CD4-positive, CD25-positive, alpha-beta regulatory T cell (primary cell): ENCODE data around the gene ACYP2. TPM values are rescaled to one million over a fixed set of nuclear protein-coding genes. Genes with fewer than 3 reads are reported as not detected.

Source experiments
- ATAC-seq, 2 donors: fragments of 150-1000 bp; cut with Tn5 transposase; one replicate each; pipeline ENCODE4 v1.10.0; 2021; ENCODE audit warnings: low read depth in 2 of 2, moderate number of reproducible peaks in 2 of 2, moderate library complexity in 1 of 2
- DNase-seq, 3 donors: peaks; one replicate each; pipeline versions ENCODE4 v3.0.0 to v3.0.0-alpha.2; 2012 to 2022; ENCODE audit warnings: mixed read lengths in 1 of 3
- H3K27ac ChIP-seq: one replicate; pipeline ENCODE4 v1.7.0; 2013; ENCODE audit warnings: mild to moderate bottlenecking, low read length; ENCODE audit not compliant: insufficient read depth, poor library complexity, severe bottlenecking
- H3K27me3 ChIP-seq: one replicate; pipeline ENCODE4 v1.7.0; 2013; ENCODE audit warnings: low read length; ENCODE audit not compliant: control insufficient read depth, insufficient read depth
- H3K36me3 ChIP-seq: one replicate; pipeline ENCODE4 v1.7.0; 2013; ENCODE audit warnings: mild to moderate bottlenecking, low read length, moderate library complexity; ENCODE audit not compliant: control insufficient read depth, insufficient read depth
- H3K4me1 ChIP-seq: 2 replicates; pipeline ENCODE4 v1.7.0; 2013; ENCODE audit warnings: mild to moderate bottlenecking, low read length; ENCODE audit not compliant: insufficient read depth, control insufficient read depth, poor library complexity, severe bottlenecking
- H3K4me3 ChIP-seq: one replicate; pipeline ENCODE4 v1.7.0; 2013; ENCODE audit warnings: low read depth, mild to moderate bottlenecking, low read length, moderate library complexity
- H3K9me3 ChIP-seq, 2 experiments: 1 replicate in 1 of 2; 2 replicates in 1 of 2; pipeline ENCODE4 v1.7.0; 2013; ENCODE audit warnings: low read length in 2 of 2, mild to moderate bottlenecking in 1 of 2, moderate library complexity in 1 of 2; ENCODE audit not compliant: control insufficient read depth in 2 of 2
- H3K27ac Mint-ChIP-seq, 3 donors: one replicate each; pipeline ENCODE4 v1.8.0; 2020 to 2022; ENCODE audit warnings: mild to moderate bottlenecking in 3 of 3, mixed read lengths in 3 of 3, moderate library complexity in 2 of 3
- H3K27me3 Mint-ChIP-seq: one replicate; pipeline ENCODE4 v1.8.0; 2022; ENCODE audit warnings: mild to moderate bottlenecking, mixed read lengths
- H3K36me3 Mint-ChIP-seq: one replicate; pipeline ENCODE4 v1.8.0; 2020; ENCODE audit warnings: mixed read lengths
- H3K4me1 Mint-ChIP-seq, 4 donors: one replicate each; pipeline ENCODE4 v1.8.0; 2020 to 2022; ENCODE audit warnings: mixed read lengths in 4 of 4, mild to moderate bottlenecking in 1 of 4
- H3K4me3 Mint-ChIP-seq, 4 donors: one replicate each; pipeline ENCODE4 v1.8.0; 2020 to 2022; ENCODE audit warnings: mild to moderate bottlenecking in 4 of 4, mixed read lengths in 4 of 4, moderate library complexity in 3 of 4
- H3K9me3 Mint-ChIP-seq, 7 donors: one replicate each; pipeline ENCODE4 v1.8.0; 2020 to 2022; ENCODE audit warnings: mixed read lengths in 7 of 7, mild to moderate bottlenecking in 3 of 7, moderate library complexity in 2 of 7
- polyA plus RNA-seq, 4 donors: library from polyadenylated mRNA; unstranded; fragments of 300-500 nt; fragmentation: Illumina TruSeq; gene quantifications; one replicate each; pipeline ENCODE4 v1.2.3, GENCODE V29; 2021
- total RNA-seq: library from RNA; stranded (reverse); gene quantifications from one replicate; pipeline ENCODE4 v1.2.3, GENCODE V29; 2022

ACYP2 gene
- total and polyA plus RNA-seq, 5 donors from 2014 or later: 10.6 to 17.3 (median 13.3) TPM

GRCh38 chr2:54325148-54325547, 209.7 kb downstream of the ACYP2 start:
- Mint-ChIP-seq H3K27me3 (peaks cover 41% of the 10 kb centered on the region), H3K9me3 (peaks cover 0 to 12% (median 4%) of the 10 kb centered on the region in 7 donors), H3K27ac (no peak overlapping the region), H3K4me3 (no peak overlapping the region), H3K4me1 (peaks cover 0 to 3% (median under 1%) of the 10 kb centered on the region in 4 donors), H3K36me3 (peaks cover 5% of the 10 kb centered on the region)
- Histone ChIP-seq H3K4me3 (no peak overlapping the region), H3K9me3 (peaks cover 0 to 7% of the 10 kb centered on the region in 2 experiments), H3K27ac (no peak overlapping the region), H3K36me3 (no peaks in the 10 kb centered on the region), H3K27me3 (peaks cover 12% of the 10 kb centered on the region), H3K4me1 (peaks cover 3% of the 10 kb centered on the region)
- ATAC-seq: no peak
- DNase-seq: no peak

- no peak for DNase-seq
- H3K4me3 ChIP-seq: no peak overlapping the region
These were observed 214.2 kb downstream of the ACYP2 start for GRCh38 chr2:54329482-54330161.

DNA sequence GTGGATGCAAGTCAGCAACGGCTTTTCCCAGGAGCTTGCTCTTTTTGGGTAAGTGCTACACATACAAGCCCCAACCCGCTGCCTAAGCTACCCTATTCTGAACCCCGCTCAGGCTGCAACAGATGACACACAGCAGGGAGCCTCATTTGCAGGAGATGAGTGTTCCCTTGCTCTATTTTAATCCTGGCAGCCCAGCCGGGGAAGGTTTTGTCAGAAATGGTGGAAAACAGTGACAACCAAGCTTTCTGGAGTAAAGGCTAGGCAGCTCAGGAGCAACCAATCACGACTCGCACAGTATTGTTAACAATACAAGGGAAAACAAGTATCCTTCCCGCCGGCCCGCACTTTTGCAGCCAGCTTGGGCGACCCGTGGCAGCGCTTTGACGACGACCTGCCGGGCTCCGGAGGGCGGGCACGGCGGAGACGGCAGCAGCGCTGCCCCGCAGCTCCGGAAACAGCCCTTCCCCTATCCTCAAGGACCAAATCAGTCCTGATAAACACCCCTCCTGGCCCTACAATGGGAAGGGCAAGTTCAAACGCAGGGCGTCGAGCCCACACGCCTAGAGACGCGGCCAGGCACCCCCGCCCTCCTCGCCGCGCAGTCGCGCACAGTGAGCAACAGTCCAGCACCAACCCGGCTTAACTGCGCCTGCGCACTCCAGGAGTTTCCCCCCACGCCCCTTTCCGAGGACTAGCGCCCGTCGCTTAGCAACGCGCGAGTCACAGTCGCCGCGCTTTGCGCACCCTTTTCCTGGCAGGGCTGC, 214.9 kb downstream of the ACYP2 start:
- DNase-seq: peak; percentile 64 to 91 (median 77)
- H3K4me1 Mint-ChIP-seq: peaks cover 0 to 16% (median 4%) of the 10 kb centered on the region in 4 donors
- peak; percentile 87 for ATAC-seq
- peaks cover 12% of the 10 kb centered on the region for H3K4me1 ChIP-seq
- peaks cover 21% of the 10 kb centered on the region for H3K27me3 ChIP-seq
- peaks cover 0 to 2% (median 0%) of the 10 kb centered on the region in 7 donors for H3K9me3 Mint-ChIP-seq
- no peaks in the 10 kb centered on the region for H3K9me3 ChIP-seq
- peak overlapping the region; percentile 78 to 89 (median 87) for H3K4me3 Mint-ChIP-seq
- no peak overlapping the region for H3K27ac ChIP-seq
- no peaks in the 10 kb centered on the region for H3K36me3 Mint-ChIP-seq
- H3K36me3 ChIP-seq: no peaks in the 10 kb centered on the region
- H3K4me3 ChIP-seq: peak overlapping the region; percentile 51
- peak overlapping the region; percentile 16 to 30 (median 23) for H3K27ac Mint-ChIP-seq
- peaks cover 59% of the 10 kb centered on the region for H3K27me3 Mint-ChIP-seq

More at GRCh38 chr2:54329482-54330161, 214.2 kb downstream of the ACYP2 start:
- H3K27ac Mint-ChIP-seq: peak overlapping the region in 1 of 3 donors; percentile 22
- H3K27me3 Mint-ChIP-seq: peaks cover 59% of the 10 kb centered on the region
- H3K27me3 ChIP-seq: peaks cover 21% of the 10 kb centered on the region
- no peaks in the 10 kb centered on the region for H3K36me3 ChIP-seq
- peaks cover 0 to 7% of the 10 kb centered on the region in 2 experiments for H3K9me3 ChIP-seq
- H3K4me3 Mint-ChIP-seq: peak overlapping the region; percentile 2 to 89 (median 82)
- H3K27ac ChIP-seq: no peak overlapping the region
- no peak for ATAC-seq
- peaks cover 12% of the 10 kb centered on the region for H3K4me1 ChIP-seq
- peaks cover 0 to 16% (median 4%) of the 10 kb centered on the region in 4 donors for H3K4me1 Mint-ChIP-seq
- peaks cover 0 to 7% (median 3%) of the 10 kb centered on the region in 7 donors for H3K9me3 Mint-ChIP-seq
- peaks cover 4% of the 10 kb centered on the region for H3K36me3 Mint-ChIP-seq

- peak overlapping the region; percentile 51 for H3K4me3 ChIP-seq
- Mint-ChIP-seq H3K27me3 (peaks cover 59% of the 10 kb centered on the region), H3K9me3 (peaks cover 0 to 2% (median 0%) of the 10 kb centered on the region in 7 donors), H3K4me3 (peak overlapping the region; percentile 78 to 89 (median 87)), H3K4me1 (peaks cover 0 to 16% (median 4%) of the 10 kb centered on the region in 4 donors), H3K36me3 (no peaks in the 10 kb centered on the region), H3K27ac (peak overlapping the region; percentile 23 to 62 (median 30))
- H3K9me3 ChIP-seq: no peaks in the 10 kb centered on the region
- DNase-seq: no peak
- H3K27me3 ChIP-seq: peaks cover 23% of the 10 kb centered on the region
- H3K4me1 ChIP-seq: peaks cover 12% of the 10 kb centered on the region
- no peak overlapping the region for H3K27ac ChIP-seq
- no peaks in the 10 kb centered on the region for H3K36me3 ChIP-seq
- no peak for ATAC-seq
These were observed 215.8 kb downstream of the ACYP2 start for GRCh38 chr2:54330926-54331835.

DNA sequence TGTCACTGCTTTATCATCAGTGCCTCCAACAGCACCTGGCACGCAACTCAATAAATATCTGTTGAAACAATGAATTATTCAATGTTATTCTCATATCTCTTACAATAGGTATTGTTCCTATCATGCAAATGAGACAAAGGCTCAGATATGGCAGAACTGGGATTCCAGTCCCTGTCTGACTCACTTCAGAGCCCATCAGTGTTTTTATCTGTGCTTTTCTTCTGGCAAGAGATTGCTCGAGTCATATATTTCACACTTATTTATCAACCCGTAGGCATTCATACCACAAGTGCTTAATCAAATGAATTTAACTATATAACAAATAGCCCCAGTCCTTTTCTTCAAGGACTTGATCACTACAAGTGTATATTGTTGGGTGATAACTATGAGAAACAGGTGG, 217.0 kb downstream of the ACYP2 start:
- H3K4me1 ChIP-seq: peaks cover 12% of the 10 kb centered on the region
- H3K4me3 ChIP-seq: no peak overlapping the region
- peak overlapping the region in 2 of 4 donors; percentile 13 to 45 for H3K4me3 Mint-ChIP-seq
- peaks cover 51% of the 10 kb centered on the region for H3K27me3 Mint-ChIP-seq
- DNase-seq (no peak), ATAC-seq (no peak)
- no peaks in the 10 kb centered on the region for H3K36me3 Mint-ChIP-seq
- no peak overlapping the region for H3K27ac ChIP-seq
- no peaks in the 10 kb centered on the region for H3K9me3 ChIP-seq
- no peaks in the 10 kb centered on the region for H3K36me3 ChIP-seq
- no peaks in the 10 kb centered on the region for H3K9me3 Mint-ChIP-seq
- peaks cover 27% of the 10 kb centered on the region for H3K27me3 ChIP-seq
- H3K4me1 Mint-ChIP-seq: peaks cover 0 to 16% (median 4%) of the 10 kb centered on the region in 4 donors
- no peak overlapping the region for H3K27ac Mint-ChIP-seq

GRCh38 chr2:54336136-54336976, 220.9 kb downstream of the ACYP2 start:
- DNase-seq (no peak), ATAC-seq (no peak)
- Histone ChIP-seq H3K27ac (no peak overlapping the region), H3K4me3 (no peak overlapping the region), H3K4me1 (no peaks in the 10 kb centered on the region), H3K27me3 (peaks cover 11% of the 10 kb centered on the region), H3K9me3 (no peaks in the 10 kb centered on the region), H3K36me3 (no peaks in the 10 kb centered on the region)
- no peaks in the 10 kb centered on the region for H3K9me3 Mint-ChIP-seq
- no peak overlapping the region for H3K4me3 Mint-ChIP-seq
- H3K36me3 Mint-ChIP-seq: no peaks in the 10 kb centered on the region
- H3K4me1 Mint-ChIP-seq: peaks cover 0 to under 1% (median 0%) of the 10 kb centered on the region in 4 donors
- H3K27ac Mint-ChIP-seq: no peak overlapping the region
- peaks cover 19% of the 10 kb centered on the region for H3K27me3 Mint-ChIP-seq

DNA sequence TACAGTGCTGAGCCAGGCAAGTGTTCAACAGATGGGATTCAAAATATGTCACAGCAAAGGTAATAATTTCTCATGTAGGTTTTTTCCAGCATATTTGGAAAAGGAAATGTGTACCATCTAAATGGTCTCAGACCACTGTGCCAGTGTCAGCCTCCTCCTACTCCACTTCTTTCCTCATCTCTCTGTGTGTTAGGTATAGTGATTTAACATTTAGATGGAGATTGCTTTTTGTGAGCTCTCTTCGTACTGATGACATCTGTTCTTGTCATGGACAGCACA, 221.5 kb downstream of the ACYP2 start:
- Histone ChIP-seq H3K4me1 (no peaks in the 10 kb centered on the region), H3K9me3 (no peaks in the 10 kb centered on the region), H3K36me3 (no peaks in the 10 kb centered on the region), H3K4me3 (no peak overlapping the region), H3K27me3 (peaks cover 8% of the 10 kb centered on the region), H3K27ac (no peak overlapping the region)
- Mint-ChIP-seq H3K27ac (no peak overlapping the region), H3K4me1 (no peaks in the 10 kb centered on the region), H3K9me3 (no peaks in the 10 kb centered on the region), H3K36me3 (no peaks in the 10 kb centered on the region), H3K27me3 (peaks cover 23% of the 10 kb centered on the region), H3K4me3 (no peak overlapping the region)
- DNase-seq: no peak
- ATAC-seq: no peak
